Keratinocyte (primary cell): ENCODE measurements around the gene TRIP13. TPM values are rescaled to one million over a fixed set of nuclear protein-coding genes. Genes with fewer than 3 reads are reported as not detected.

Experiments used
- DNase-seq: peaks from one replicate; pipeline ENCODE4 v3.0.0-alpha.2; 2011; ENCODE audit warnings: low read depth, missing footprints, low spot score
- FAIRE-seq: peaks from 2 replicates; lab custom pipeline; 2011; peaks lifted over from hg19 to GRCh38; lab: Jason Lieb, UNC
- H2AFZ ChIP-seq: 2 replicates; pipeline ENCODE4 v1.6.0; 2012; ENCODE audit warnings: low read length, control low read depth, inconsistent platforms; ENCODE audit not compliant: control insufficient read depth
- H3K27ac ChIP-seq: 2 replicates; pipeline ENCODE4 v1.5.1; 2011; ENCODE audit warnings: low read length; ENCODE audit not compliant: control insufficient read depth, insufficient read depth
- H3K27me3 ChIP-seq: 3 replicates; pipeline ENCODE4 v1.6.0; 2011; ENCODE audit warnings: low read length; ENCODE audit not compliant: control insufficient read depth, insufficient read depth; ENCODE audit errors: extremely low read depth
- H3K36me3 ChIP-seq, 2 experiments: 2 replicates in 1 of 2; 3 replicates in 1 of 2; pipeline ENCODE4 v1.5.1; 2011; ENCODE audit warnings: low read length in 2 of 2, mild to moderate bottlenecking in 1 of 2; ENCODE audit not compliant: control insufficient read depth in 2 of 2, insufficient read depth in 2 of 2; ENCODE audit errors: extremely low read depth in 1 of 2
- H3K4me1 ChIP-seq: 3 replicates; pipeline ENCODE4 v1.5.1; 2011; ENCODE audit warnings: low read length; ENCODE audit not compliant: control insufficient read depth, insufficient read depth; ENCODE audit errors: extremely low read depth
- H3K4me2 ChIP-seq: 3 replicates; pipeline ENCODE4 v1.6.0; 2011; ENCODE audit warnings: low read depth, low read length; ENCODE audit not compliant: control insufficient read depth, insufficient read depth; ENCODE audit errors: extremely low read depth
- H3K4me3 ChIP-seq, 3 experiments: fragments of 200-600 bp in 1 of 3; sonication (generic) in 1 of 3; 2 replicates in 2 of 3; 3 replicates in 1 of 3; pipeline ENCODE4 v1.5.1; 2011 to 2016; ENCODE audit warnings: low read length in 3 of 3, mild to moderate bottlenecking in 3 of 3, control low read depth in 2 of 3, inconsistent platforms in 1 of 3, low read depth in 1 of 3, mixed read lengths in 1 of 3, mixed run types in 1 of 3, moderate library complexity in 1 of 3; ENCODE audit not compliant: control insufficient read depth in 2 of 3, insufficient read depth in 2 of 3; ENCODE audit errors: extremely low read depth in 1 of 3
- H3K79me2 ChIP-seq: 2 replicates; pipeline ENCODE4 v1.6.0; 2012; ENCODE audit warnings: low read length; ENCODE audit not compliant: control insufficient read depth, insufficient read depth
- H3K9ac ChIP-seq: 3 replicates; pipeline ENCODE4 v1.6.0; 2011; ENCODE audit warnings: low read length; ENCODE audit not compliant: control insufficient read depth, insufficient read depth; ENCODE audit errors: extremely low read depth
- H3K9me1 ChIP-seq: 3 replicates; pipeline ENCODE4 v1.6.0; 2011; ENCODE audit warnings: low read length; ENCODE audit not compliant: control insufficient read depth, insufficient read depth; ENCODE audit errors: extremely low read depth
- H3K9me3 ChIP-seq: 2 replicates; pipeline ENCODE4 v1.5.1; 2012; ENCODE audit warnings: low read depth, low read length; ENCODE audit not compliant: control insufficient read depth
- H4K20me1 ChIP-seq: 3 replicates; pipeline ENCODE4 v1.6.0; 2011; ENCODE audit warnings: low read length; ENCODE audit not compliant: control insufficient read depth, insufficient read depth; ENCODE audit errors: extremely low read depth
- CTCF ChIP-seq, 3 experiments: IDR thresholded peaks in 1 of 3; conservative IDR thresholded peaks in 1 of 3; optimal IDR thresholded peaks in 1 of 3; 2 replicates in 2 of 3; 3 replicates in 1 of 3; pipeline versions ENCODE3 to v1.5.1; 2011; ENCODE audit warnings: low read length in 3 of 3, mild to moderate bottlenecking in 3 of 3, moderate library complexity in 2 of 3, control low read depth in 1 of 3, inconsistent platforms in 1 of 3; ENCODE audit not compliant: insufficient read depth in 2 of 3; ENCODE audit errors: extremely low read depth in 1 of 3
- EZH2 ChIP-seq: IDR thresholded peaks from one replicate; pipeline ENCODE4 v1.6.1; 2012; ENCODE audit warnings: inconsistent platforms, mild to moderate bottlenecking, low read length, moderate library complexity
- dilution Hi-C: fragments of 300-500 bp; cut with MboI; formaldehyde crosslinking; loops from one replicate; pipeline ENCODE4 v1.7.0; 2020; ENCODE audit warnings: low sequenced_read_pairs; ENCODE audit not compliant: extremely low pct_ligation_motif_present
- polyA plus RNA-seq, 5 experiments: library from polyadenylated mRNA; depleted of rRNA in 3 of 5; stranded (reverse) in 3 of 5; stranded (forward) in 1 of 5; unstranded in 1 of 5; fragments of >200 nt; gene quantifications; 1 replicate in 1 of 5; 2 replicates in 3 of 5; 3 replicates in 1 of 5; pipeline versions ENCODE4 v1.2.1 to v1.2.3, GENCODE V29; 2011 to 2012; ENCODE audit warnings: missing spikeins in 2 of 5, low read depth in 1 of 5, low replicate concordance in 1 of 5

The TRIP13 gene
- polyA plus RNA-seq, 1 donor (not counting 4 experiments of a cell fraction or from before 2014, with no cell fraction given), result 37.8 TPM

GRCh38 chr5:907366-907910 is 14.8 kb downstream of the TRIP13 start:
- H3K4me3 ChIP-seq, result no peak overlapping the region
- peaks cover 3 to 21% of the 10 kb centered on the region in 2 experiments for H3K36me3 ChIP-seq
- no peaks in the 10 kb centered on the region for H3K27me3 ChIP-seq
- H3K4me2 ChIP-seq, result no peak overlapping the region
- H3K9ac ChIP-seq, result no peak overlapping the region
- no peak overlapping the region for H2AFZ ChIP-seq
- no peak for FAIRE-seq
- dilution Hi-C loops, result no loop called here
- no peaks in the 10 kb centered on the region for H3K9me1 ChIP-seq
- H3K79me2 ChIP-seq, result no peaks in the 10 kb centered on the region
- H3K4me1 ChIP-seq, result peaks cover 11% of the 10 kb centered on the region
- no peak for DNase-seq
- TF ChIP-seq EZH2 (no peak), CTCF (optimal IDR thresholded peaks at IDR 0.05 in 1 of 3, IDR thresholded peaks at IDR 0.05 in 1 of 3, conservative IDR thresholded peaks at IDR 0.05 in 1 of 3; ENCODE audit: extremely low read depth in 1 of 3, insufficient read depth in 2 of 3, low read length in 3 of 3) (no peak)
- H3K27ac ChIP-seq, result no peak overlapping the region
- no peaks in the 10 kb centered on the region for H4K20me1 ChIP-seq
- no peaks in the 10 kb centered on the region for H3K9me3 ChIP-seq

- Histone ChIP-seq H3K9me1 (no peaks in the 10 kb centered on the region), H3K4me3 (no peak overlapping the region), H2AFZ (no peak overlapping the region), H3K9me3 (no peaks in the 10 kb centered on the region), H3K4me1 (peaks cover 17% of the 10 kb centered on the region), H3K27ac (no peak overlapping the region), H3K79me2 (no peaks in the 10 kb centered on the region), H3K27me3 (no peaks in the 10 kb centered on the region), H3K4me2 (no peak overlapping the region), H3K9ac (no peak overlapping the region), H3K36me3 (peaks cover 3 to 21% of the 10 kb centered on the region in 2 experiments), H4K20me1 (peaks cover 3% of the 10 kb centered on the region)
- DNase-seq (no peak), FAIRE-seq (no peak)
- TF ChIP-seq EZH2 (no peak), CTCF (optimal IDR thresholded peaks at IDR 0.05 in 1 of 3, IDR thresholded peaks at IDR 0.05 in 1 of 3, conservative IDR thresholded peaks at IDR 0.05 in 1 of 3; ENCODE audit: extremely low read depth in 1 of 3, insufficient read depth in 2 of 3, low read length in 3 of 3) (no peak)
- dilution Hi-C loops, result no loop called here
Observed at GRCh38 chr5:908172-908571, 15.5 kb downstream of the TRIP13 start.
